ENCODE data around the gene FGF7.

GRCh38 chr15:49382394-49382793, 40.6 kb upstream of the FGF7 start:
- TF ChIP-seq CTCF (IDR thresholded peaks at IDR 0.05) (no peak), ZFX (IDR thresholded peaks at IDR 0.05; ENCODE audit: borderline replicate concordance) (no peak)

All from 22Rv1 (cell line).